ENCODE results near the gene ADAP2. TPM values are rescaled to one million over a fixed set of nuclear protein-coding genes. Genes with fewer than 3 reads are reported as not detected.

ADAP2 gene
- total and polyA plus RNA-seq, 2 experiments from 2014 or later, result 0.94 TPM

DNA sequence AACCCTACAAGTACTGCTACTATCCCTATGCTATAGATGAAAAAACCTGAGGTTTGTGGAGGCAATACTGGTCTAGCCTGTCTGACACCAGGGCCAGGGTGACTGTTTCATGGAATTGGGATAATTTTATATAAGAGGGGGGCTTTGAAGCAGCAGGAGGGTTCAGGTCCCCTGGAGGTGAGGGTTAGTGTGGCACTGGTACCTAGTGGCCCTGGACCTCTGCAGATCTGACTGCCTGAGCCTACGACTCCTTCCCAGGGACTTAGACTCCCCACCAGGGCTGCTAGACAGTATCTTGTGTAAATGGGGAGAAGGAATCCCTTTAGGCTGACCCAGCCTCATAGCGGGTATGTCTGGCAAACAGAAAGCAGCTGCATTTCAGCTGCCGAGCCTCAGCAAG is 6.8 kb downstream of the ADAP2 start:
- TF ChIP-seq EZH2phosphoT487 (IDR thresholded peaks at IDR 0.05; ENCODE audit: unreplicated experiment), result no peak
- no peak for TF ChIP-seq CREB1 (CRISPR knock-in tag; IDR thresholded peaks at IDR 0.05; ENCODE audit: low read depth)
- TF ChIP-seq, protein P1, sequence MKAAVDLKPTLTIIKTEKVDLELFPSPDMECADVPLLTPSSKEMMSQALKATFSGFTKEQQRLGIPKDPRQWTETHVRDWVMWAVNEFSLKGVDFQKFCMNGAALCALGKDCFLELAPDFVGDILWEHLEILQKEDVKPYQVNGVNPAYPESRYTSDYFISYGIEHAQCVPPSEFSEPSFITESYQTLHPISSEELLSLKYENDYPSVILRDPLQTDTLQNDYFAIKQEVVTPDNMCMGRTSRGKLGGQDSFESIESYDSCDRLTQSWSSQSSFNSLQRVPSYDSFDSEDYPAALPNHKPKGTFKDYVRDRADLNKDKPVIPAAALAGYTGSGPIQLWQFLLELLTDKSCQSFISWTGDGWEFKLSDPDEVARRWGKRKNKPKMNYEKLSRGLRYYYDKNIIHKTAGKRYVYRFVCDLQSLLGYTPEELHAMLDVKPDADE (IDR thresholded peaks at IDR 0.05), result no peak
- TF ChIP-seq, protein P2, sequence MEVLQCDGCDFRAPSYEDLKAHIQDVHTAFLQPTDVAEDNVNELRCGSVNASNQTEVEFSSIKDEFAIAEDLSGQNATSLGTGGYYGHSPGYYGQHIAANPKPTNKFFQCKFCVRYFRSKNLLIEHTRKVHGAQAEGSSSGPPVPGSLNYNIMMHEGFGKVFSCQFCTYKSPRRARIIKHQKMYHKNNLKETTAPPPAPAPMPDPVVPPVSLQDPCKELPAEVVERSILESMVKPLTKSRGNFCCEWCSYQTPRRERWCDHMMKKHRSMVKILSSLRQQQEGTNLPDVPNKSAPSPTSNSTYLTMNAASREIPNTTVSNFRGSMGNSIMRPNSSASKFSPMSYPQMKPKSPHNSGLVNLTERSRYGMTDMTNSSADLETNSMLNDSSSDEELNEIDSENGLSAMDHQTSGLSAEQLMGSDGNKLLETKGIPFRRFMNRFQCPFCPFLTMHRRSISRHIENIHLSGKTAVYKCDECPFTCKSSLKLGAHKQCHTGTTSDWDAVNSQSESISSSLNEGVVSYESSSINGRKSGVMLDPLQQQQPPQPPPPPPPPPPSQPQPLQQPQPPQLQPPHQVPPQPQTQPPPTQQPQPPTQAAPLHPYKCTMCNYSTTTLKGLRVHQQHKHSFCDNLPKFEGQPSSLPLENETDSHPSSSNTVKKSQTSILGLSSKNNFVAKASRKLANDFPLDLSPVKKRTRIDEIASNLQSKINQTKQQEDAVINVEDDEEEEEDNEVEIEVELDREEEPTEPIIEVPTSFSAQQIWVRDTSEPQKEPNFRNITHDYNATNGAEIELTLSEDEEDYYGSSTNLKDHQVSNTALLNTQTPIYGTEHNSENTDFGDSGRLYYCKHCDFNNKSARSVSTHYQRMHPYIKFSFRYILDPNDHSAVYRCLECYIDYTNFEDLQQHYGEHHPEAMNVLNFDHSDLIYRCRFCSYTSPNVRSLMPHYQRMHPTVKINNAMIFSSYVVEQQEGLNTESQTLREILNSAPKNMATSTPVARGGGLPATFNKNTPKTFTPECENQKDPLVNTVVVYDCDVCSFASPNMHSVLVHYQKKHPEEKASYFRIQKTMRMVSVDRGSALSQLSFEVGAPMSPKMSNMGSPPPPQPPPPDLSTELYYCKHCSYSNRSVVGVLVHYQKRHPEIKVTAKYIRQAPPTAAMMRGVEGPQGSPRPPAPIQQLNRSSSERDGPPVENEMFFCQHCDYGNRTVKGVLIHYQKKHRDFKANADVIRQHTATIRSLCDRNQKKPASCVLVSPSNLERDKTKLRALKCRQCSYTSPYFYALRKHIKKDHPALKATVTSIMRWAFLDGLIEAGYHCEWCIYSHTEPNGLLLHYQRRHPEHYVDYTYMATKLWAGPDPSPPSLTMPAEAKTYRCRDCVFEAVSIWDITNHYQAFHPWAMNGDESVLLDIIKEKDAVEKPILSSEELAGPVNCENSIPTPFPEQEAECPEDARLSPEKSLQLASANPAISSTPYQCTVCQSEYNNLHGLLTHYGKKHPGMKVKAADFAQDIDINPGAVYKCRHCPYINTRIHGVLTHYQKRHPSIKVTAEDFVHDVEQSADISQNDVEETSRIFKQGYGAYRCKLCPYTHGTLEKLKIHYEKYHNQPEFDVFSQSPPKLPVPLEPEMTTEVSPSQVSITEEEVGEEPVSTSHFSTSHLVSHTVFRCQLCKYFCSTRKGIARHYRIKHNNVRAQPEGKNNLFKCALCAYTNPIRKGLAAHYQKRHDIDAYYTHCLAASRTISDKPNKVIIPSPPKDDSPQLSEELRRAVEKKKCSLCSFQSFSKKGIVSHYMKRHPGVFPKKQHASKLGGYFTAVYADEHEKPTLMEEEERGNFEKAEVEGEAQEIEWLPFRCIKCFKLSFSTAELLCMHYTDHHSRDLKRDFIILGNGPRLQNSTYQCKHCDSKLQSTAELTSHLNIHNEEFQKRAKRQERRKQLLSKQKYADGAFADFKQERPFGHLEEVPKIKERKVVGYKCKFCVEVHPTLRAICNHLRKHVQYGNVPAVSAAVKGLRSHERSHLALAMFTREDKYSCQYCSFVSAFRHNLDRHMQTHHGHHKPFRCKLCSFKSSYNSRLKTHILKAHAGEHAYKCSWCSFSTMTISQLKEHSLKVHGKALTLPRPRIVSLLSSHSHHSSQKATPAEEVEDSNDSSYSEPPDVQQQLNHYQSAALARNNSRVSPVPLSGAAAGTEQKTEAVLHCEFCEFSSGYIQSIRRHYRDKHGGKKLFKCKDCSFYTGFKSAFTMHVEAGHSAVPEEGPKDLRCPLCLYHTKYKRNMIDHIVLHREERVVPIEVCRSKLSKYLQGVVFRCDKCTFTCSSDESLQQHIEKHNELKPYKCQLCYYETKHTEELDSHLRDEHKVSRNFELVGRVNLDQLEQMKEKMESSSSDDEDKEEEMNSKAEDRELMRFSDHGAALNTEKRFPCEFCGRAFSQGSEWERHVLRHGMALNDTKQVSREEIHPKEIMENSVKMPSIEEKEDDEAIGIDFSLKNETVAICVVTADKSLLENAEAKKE (CRISPR knock-in tag; IDR thresholded peaks at IDR 0.05), result no peak
- no peak for TF ChIP-seq NANOG (IDR thresholded peaks at IDR 0.05; ENCODE audit: borderline replicate concordance)
- no peak for TF ChIP-seq STAT1 (IDR thresholded peaks at IDR 0.05; ENCODE audit: unreplicated experiment)
- no peak overlapping the region for H2AFZ ChIP-seq
- DNase-seq (ENCODE audit: low spot score) (no peak), ATAC-seq (no peak)
- H3K27ac ChIP-seq (ENCODE audit: low read depth), result no peak overlapping the region
- peaks cover 13% of the 10 kb centered on the region for H3K27me3 ChIP-seq (ENCODE audit: insufficient read depth)
- H3K4me3 ChIP-seq, result no peak overlapping the region
- H3K4me2 ChIP-seq, result no peak overlapping the region
- H3K9me3 Mint-ChIP-seq, result no peaks in the 10 kb centered on the region
- H3K27ac Mint-ChIP-seq, result no peak overlapping the region
- H3K9me2 ChIP-seq (ENCODE audit: insufficient read depth), result 0 out of 2 replicates have a peak, but pooled peaks cover 2% of the 10 kb centered on the region
- H3K79me2 ChIP-seq (replicated peaks; ENCODE audit: insufficient read depth), result no peaks in the 10 kb centered on the region
- H3K4me1 ChIP-seq (ENCODE audit: insufficient read depth), result no peaks in the 10 kb centered on the region
- no peaks in the 10 kb centered on the region for H3K36me3 Mint-ChIP-seq (ENCODE audit: low read depth)
- H3K27me3 Mint-ChIP-seq (ENCODE audit: insufficient read depth, low read depth, poor library complexity), result peaks cover 18% of the 10 kb centered on the region
- no peak overlapping the region for H3K4me3 Mint-ChIP-seq
- no peaks in the 10 kb centered on the region for H3K4me1 Mint-ChIP-seq
- H3K36me3 ChIP-seq (ENCODE audit: insufficient read depth), result no peaks in the 10 kb centered on the region
- no peaks in the 10 kb centered on the region for H4K20me1 ChIP-seq (replicated peaks; ENCODE audit: insufficient read depth)
- no peaks in the 10 kb centered on the region for H3F3A ChIP-seq (replicated peaks; ENCODE audit: low read depth)

Measured in GM23338 (cell line).